ENCODE results near the gene RBCK1. TPM values are rescaled to one million over a fixed set of nuclear protein-coding genes. Genes with fewer than 3 reads are reported as not detected.
A peak's percentile ranks its signal among the peaks of the same experiment; 100 is the strongest.

RBCK1 gene
- total and polyA plus RNA-seq, 9 of the 15 experiments (the other 6 are each of a cell fraction or from before 2014, with no cell fraction given): 5.9 to 59.3 (median 26.5) TPM

DNA sequence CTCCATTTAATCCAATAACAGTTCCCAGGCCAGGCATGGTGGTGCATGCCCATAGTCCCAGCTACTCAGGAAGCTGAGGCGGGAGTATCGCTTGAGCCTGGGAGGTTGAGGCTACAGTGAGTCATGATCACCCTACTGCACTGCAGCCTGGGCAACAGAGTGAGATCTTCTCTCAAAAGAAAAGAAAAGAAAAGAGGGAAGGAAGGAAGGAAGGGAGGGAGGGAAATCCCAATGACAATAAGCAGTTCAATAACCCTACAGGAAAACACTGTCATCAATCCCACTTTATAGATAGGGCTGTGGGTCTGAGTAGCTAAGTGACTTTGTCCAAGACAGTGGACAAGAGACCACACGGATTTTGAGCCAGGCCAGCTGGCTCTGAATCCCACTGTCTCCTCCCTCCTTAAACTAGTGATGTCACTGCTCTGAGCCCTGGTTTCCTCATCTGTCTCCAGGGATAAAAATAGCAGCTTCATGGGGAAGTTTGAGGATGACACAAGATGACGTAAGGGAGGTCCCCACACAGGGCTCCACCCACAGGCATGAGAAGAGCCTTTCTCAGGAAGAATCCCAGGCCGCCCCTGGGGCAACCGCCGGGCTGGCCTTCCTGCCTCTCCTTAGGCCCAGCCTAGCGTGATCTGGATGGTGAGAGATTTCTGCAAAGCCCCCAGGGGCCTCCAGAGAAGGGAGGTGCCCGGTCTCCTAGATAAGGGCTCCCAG is 34.8 kb upstream of the RBCK1 start:
- Histone ChIP-seq H2AFZ (ENCODE audit: low read depth, low read length) (peak overlapping the region; percentile 75), H3K27me3 (ENCODE audit: control insufficient read depth in 2 of 2, insufficient read depth in 2 of 2, low read length in 2 of 2) (no peaks in the 10 kb centered on the region), H3K79me2 (ENCODE audit: control insufficient read depth, insufficient read depth, low read length) (peaks cover 7% of the 10 kb centered on the region; the same call in 2 of the 3 replicates), H3K9ac (ENCODE audit: insufficient read depth in 1 of 2, low read depth in 2 of 2, low read length in 2 of 2) (peak overlapping the region; percentile 74 to 96), H3K36me3 (ENCODE audit: control insufficient read depth, insufficient read depth, low read length) (no peaks in the 10 kb centered on the region; the same call in 2 of the 3 replicates), H3K27ac (ENCODE audit: extremely low read depth, low read depth, low read length) (peak overlapping the region; percentile 99), H3K4me3 (no peak overlapping the region), H3K4me2 (ENCODE audit: insufficient read depth, low read length) (peak overlapping the region; percentile 77), H3K9me3 (replicated peaks; ENCODE audit: control insufficient read depth, insufficient read depth, low read depth, low read length) (no peaks in the 10 kb centered on the region), H4K20me1 (replicated peaks; ENCODE audit: control insufficient read depth, insufficient read depth, low read length) (no peaks in the 10 kb centered on the region), H3K4me1 (replicated peaks in 1 of 2; ENCODE audit: control insufficient read depth in 2 of 2, insufficient read depth in 2 of 2, low read length in 2 of 2) (peaks cover 52 to 80% of the 10 kb centered on the region in 2 experiments), H3K9me1 (ENCODE audit: control insufficient read depth, insufficient read depth, low read length) (no peaks in the 10 kb centered on the region)
- FAIRE-seq: peak; percentile 82
- BruUV-seq (replicated peaks): TSS peak; percentile 47
- DNase-seq (ENCODE audit: extremely low read depth in 1 of 4, low spot score in 3 of 4): peak; percentile 72 to 92 (median 78)
- intact Hi-C loops (cut with micrococcal nuclease) (no loop called here), in situ Hi-C loops (cut with MboI) (no loop called here)
- ChIA-PET POLR2A (interaction anchor here (1.1 to 7.5 kb wide), 6 partner anchors 9 to 27 kb away, joined by 6 to 100 read pairs (median 15); partner anchors contain the start of genes NRSN2 and TRIB3), CTCF (ENCODE audit: low intra/inter-chr PET ratio) (no interaction called here)
- WGBS (ENCODE audit: insufficient coverage, low coverage, missing lambda C conversion rate): 5% methylated on average over 8 of the region's 9 CpGs
- ATAC-seq: peak; percentile 66
- TF ChIP-seq, protein P1, sequence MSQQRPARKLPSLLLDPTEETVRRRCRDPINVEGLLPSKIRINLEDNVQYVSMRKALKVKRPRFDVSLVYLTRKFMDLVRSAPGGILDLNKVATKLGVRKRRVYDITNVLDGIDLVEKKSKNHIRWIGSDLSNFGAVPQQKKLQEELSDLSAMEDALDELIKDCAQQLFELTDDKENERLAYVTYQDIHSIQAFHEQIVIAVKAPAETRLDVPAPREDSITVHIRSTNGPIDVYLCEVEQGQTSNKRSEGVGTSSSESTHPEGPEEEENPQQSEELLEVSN (IDR thresholded peaks at IDR 0.05; ENCODE audit: borderline replicate concordance in 1 of 2, extremely low read depth in 1 of 2, insufficient read depth in 1 of 2, insufficient read length in 1 of 2, low read depth in 1 of 2, low read length in 1 of 2, poor library complexity in 1 of 2, severe bottlenecking in 1 of 2): peak in 1 of 2 experiments; percentile 35
- TF ChIP-seq POLR2AphosphoS5 (IDR thresholded peaks at IDR 0.05; ENCODE audit: control insufficient read depth, insufficient read depth, low read depth, low read length) (peak; percentile 55), ZNF318 (IDR thresholded peaks at IDR 0.05; ENCODE audit: borderline replicate concordance in 1 of 2, low read depth in 1 of 2) (peak in 1 of 2 experiments; percentile 96; a peak in 2 of 4 replicates), HDAC8 (tag; IDR thresholded peaks at IDR 0.05) (peak; percentile 63; the same call in 1 of the 2 replicates), CEBPG (CRISPR knock-in tag; IDR thresholded peaks at IDR 0.05) (peak; percentile 72; the same call in 1 of the 2 replicates), CEBPG (tag; conservative IDR thresholded peaks at IDR 0.05 in 1 of 2, IDR thresholded peaks at IDR 0.05 in 1 of 2) (peak; percentile 78 to 95), KDM2B (CRISPR knock-in tag; IDR thresholded peaks at IDR 0.05) (no peak), C11orf30 (IDR thresholded peaks at IDR 0.05; ENCODE audit: low read depth) (peak; percentile 30; the same call in 1 of the 2 replicates)
- TF ChIP-seq, protein P2, sequence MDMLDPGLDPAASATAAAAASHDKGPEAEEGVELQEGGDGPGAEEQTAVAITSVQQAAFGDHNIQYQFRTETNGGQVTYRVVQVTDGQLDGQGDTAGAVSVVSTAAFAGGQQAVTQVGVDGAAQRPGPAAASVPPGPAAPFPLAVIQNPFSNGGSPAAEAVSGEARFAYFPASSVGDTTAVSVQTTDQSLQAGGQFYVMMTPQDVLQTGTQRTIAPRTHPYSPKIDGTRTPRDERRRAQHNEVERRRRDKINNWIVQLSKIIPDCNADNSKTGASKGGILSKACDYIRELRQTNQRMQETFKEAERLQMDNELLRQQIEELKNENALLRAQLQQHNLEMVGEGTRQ (CRISPR knock-in tag; IDR thresholded peaks at IDR 0.05): no peak
